Measurements from ENCODE around the gene RHOU.

RHOU gene

DNA sequence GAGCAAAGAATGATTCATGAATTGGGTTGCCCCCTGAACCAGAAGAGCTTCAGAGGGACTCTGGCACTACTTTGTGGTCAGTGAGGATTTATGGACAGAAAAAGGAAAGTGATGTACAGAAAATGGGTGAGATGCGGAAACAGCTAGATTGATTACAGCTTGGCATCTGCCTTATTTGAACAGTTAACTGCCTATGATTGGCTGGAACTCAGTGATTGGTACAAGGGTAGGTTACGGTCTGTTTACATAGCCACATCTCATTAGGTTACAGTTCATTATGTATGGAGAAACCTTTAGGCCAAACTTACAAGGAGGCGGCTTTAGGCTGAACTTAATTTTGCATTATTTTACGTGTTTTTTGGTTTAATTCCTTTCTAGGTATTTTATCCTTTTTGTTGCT, 29.0 kb upstream of the RHOU start:
- Histone ChIP-seq H3K9ac (ENCODE audit: low read length) (no peak overlapping the region), H4K20me1 (ENCODE audit: low read depth, low read length) (no peaks in the 10 kb centered on the region), H3K79me2 (ENCODE audit: insufficient read depth, low read length) (no peaks in the 10 kb centered on the region), H3K4me3 (ENCODE audit: insufficient read depth, low read length, poor library complexity, severe bottlenecking) (no peak overlapping the region), H3K27me3 (ENCODE audit: low read length) (no peaks in the 10 kb centered on the region), H3K27ac (ENCODE audit: low read depth, low read length) (no peak overlapping the region), H3F3A (ENCODE audit: insufficient read depth) (no peaks in the 10 kb centered on the region), H3K9me3 (ENCODE audit: insufficient read depth, low read length) (no peaks in the 10 kb centered on the region), H2AFZ (ENCODE audit: low read depth, low read length, severe bottlenecking) (no peak overlapping the region), H3K4me2 (ENCODE audit: low read depth, low read length, poor library complexity, severe bottlenecking) (no peak overlapping the region), H3K36me3 (ENCODE audit: low read length) (no peaks in the 10 kb centered on the region), H3K9me2 (replicated peaks; ENCODE audit: insufficient read depth, low read length) (no peaks in the 10 kb centered on the region)
- TF ChIP-seq, protein P1, sequence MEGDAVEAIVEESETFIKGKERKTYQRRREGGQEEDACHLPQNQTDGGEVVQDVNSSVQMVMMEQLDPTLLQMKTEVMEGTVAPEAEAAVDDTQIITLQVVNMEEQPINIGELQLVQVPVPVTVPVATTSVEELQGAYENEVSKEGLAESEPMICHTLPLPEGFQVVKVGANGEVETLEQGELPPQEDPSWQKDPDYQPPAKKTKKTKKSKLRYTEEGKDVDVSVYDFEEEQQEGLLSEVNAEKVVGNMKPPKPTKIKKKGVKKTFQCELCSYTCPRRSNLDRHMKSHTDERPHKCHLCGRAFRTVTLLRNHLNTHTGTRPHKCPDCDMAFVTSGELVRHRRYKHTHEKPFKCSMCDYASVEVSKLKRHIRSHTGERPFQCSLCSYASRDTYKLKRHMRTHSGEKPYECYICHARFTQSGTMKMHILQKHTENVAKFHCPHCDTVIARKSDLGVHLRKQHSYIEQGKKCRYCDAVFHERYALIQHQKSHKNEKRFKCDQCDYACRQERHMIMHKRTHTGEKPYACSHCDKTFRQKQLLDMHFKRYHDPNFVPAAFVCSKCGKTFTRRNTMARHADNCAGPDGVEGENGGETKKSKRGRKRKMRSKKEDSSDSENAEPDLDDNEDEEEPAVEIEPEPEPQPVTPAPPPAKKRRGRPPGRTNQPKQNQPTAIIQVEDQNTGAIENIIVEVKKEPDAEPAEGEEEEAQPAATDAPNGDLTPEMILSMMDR (IDR thresholded peaks at IDR 0.05; ENCODE audit: insufficient read depth, low read length, poor library complexity, severe bottlenecking), result no peak
- no peak for TF ChIP-seq EZH2phosphoT487 (conservative IDR thresholded peaks at IDR 0.05; ENCODE audit: low read length)

DNA sequence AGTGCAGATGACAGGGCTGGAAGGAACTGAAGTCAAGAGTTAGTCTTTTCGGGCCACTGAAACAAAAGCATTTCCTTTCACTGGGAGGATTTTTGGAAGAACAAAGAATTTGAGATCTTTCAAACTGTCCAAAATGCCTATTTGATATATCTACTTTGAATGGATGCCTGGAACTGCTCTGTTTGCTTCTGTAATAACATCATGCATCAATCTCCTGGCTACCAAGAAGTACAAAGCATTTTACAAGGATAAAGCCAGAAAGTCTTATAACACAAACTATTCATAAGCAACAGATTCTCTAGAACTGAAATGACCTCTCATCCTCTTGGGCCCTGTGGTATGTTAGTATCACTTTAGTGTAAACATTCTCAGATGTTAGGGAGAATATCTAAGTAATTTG, 18.2 kb upstream of the RHOU start:
- H2AFZ ChIP-seq (ENCODE audit: low read depth, low read length, severe bottlenecking), result no peak overlapping the region
- no peaks in the 10 kb centered on the region for H3K27me3 ChIP-seq (ENCODE audit: low read length)
- no peaks in the 10 kb centered on the region for H3K9me2 ChIP-seq (replicated peaks; ENCODE audit: insufficient read depth, low read length)
- H3K4me3 ChIP-seq (ENCODE audit: insufficient read depth, low read length, poor library complexity, severe bottlenecking), result no peak overlapping the region
- H3K27ac ChIP-seq (ENCODE audit: low read depth, low read length), result no peak overlapping the region
- no peaks in the 10 kb centered on the region for H3K9me3 ChIP-seq (ENCODE audit: insufficient read depth, low read length)
- no peak overlapping the region for H3K9ac ChIP-seq (ENCODE audit: low read length)
- H3K36me3 ChIP-seq (ENCODE audit: low read length), result no peaks in the 10 kb centered on the region
- H3F3A ChIP-seq (ENCODE audit: insufficient read depth), result no peaks in the 10 kb centered on the region
- no peak for TF ChIP-seq EZH2phosphoT487 (conservative IDR thresholded peaks at IDR 0.05; ENCODE audit: low read length)
- TF ChIP-seq, protein P1 (IDR thresholded peaks at IDR 0.05; ENCODE audit: insufficient read depth, low read length, poor library complexity, severe bottlenecking), result no peak
- no peaks in the 10 kb centered on the region for H3K79me2 ChIP-seq (ENCODE audit: insufficient read depth, low read length)
- no peaks in the 10 kb centered on the region for H4K20me1 ChIP-seq (ENCODE audit: low read depth, low read length)
- H3K4me2 ChIP-seq (ENCODE audit: low read depth, low read length, poor library complexity, severe bottlenecking), result no peak overlapping the region

DNA sequence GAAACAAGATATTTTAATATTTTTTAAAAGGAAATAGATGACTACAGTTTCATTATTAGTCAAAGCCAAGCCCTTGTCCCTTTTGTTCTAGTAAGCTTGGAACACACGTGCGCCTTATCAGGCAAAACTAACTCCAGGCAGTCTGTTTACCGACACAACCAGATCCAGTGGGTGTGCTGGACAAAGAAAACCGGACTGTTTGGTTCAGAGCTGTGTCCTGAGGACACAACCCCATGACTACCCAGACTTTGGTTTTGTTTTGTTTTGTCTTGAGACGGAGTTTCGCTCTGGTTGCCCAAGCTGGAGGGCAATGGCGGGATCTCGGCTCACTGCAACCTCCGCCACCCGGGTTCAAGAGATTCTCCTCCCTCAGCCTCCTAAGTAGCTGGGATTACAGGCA, 13.9 kb upstream of the RHOU start:
- no peaks in the 10 kb centered on the region for H3K9me2 ChIP-seq (replicated peaks; ENCODE audit: insufficient read depth, low read length)
- H3K27ac ChIP-seq (ENCODE audit: low read depth, low read length), result no peak overlapping the region
- no peak overlapping the region for H2AFZ ChIP-seq (ENCODE audit: low read depth, low read length, severe bottlenecking)
- no peaks in the 10 kb centered on the region for H4K20me1 ChIP-seq (ENCODE audit: low read depth, low read length)
- no peak overlapping the region for H3K4me2 ChIP-seq (ENCODE audit: low read depth, low read length, poor library complexity, severe bottlenecking)
- H3K9ac ChIP-seq (ENCODE audit: low read length), result no peak overlapping the region
- H3K4me3 ChIP-seq (ENCODE audit: insufficient read depth, low read length, poor library complexity, severe bottlenecking), result no peak overlapping the region
- TF ChIP-seq, protein P1 (IDR thresholded peaks at IDR 0.05; ENCODE audit: insufficient read depth, low read length, poor library complexity, severe bottlenecking), result no peak
- TF ChIP-seq EZH2phosphoT487 (conservative IDR thresholded peaks at IDR 0.05; ENCODE audit: low read length), result no peak
- no peaks in the 10 kb centered on the region for H3K36me3 ChIP-seq (ENCODE audit: low read length)
- no peaks in the 10 kb centered on the region for H3K27me3 ChIP-seq (ENCODE audit: low read length)
- H3F3A ChIP-seq (ENCODE audit: insufficient read depth), result no peaks in the 10 kb centered on the region
- H3K9me3 ChIP-seq (ENCODE audit: insufficient read depth, low read length), result no peaks in the 10 kb centered on the region
- no peaks in the 10 kb centered on the region for H3K79me2 ChIP-seq (ENCODE audit: insufficient read depth, low read length)

All from SU-DHL-6 (cell line).